Liver (tissue), 9 donors: Measurements from ENCODE around the gene BGN. TPM values are rescaled to one million over a fixed set of nuclear protein-coding genes. Genes with fewer than 3 reads are reported as not detected.

ENCODE experiments used
- DNase-seq: peaks from one replicate; pipeline ENCODE4 v3.0.0-alpha.2; 2017; ENCODE audit warnings: low spot score
- H3K27ac ChIP-seq, 2 donors: one replicate each; pipeline ENCODE4 v1.7.0; 2013; ENCODE audit warnings: inconsistent platforms in 2 of 2, low read length in 2 of 2, control low read depth in 1 of 2, low read depth in 1 of 2, mild to moderate bottlenecking in 1 of 2
- H3K27me3 ChIP-seq, 4 donors: one replicate each; pipeline versions ENCODE4 v1.6.1 to v1.7.0; 2013; ENCODE audit warnings: low read length in 3 of 4, inconsistent platforms in 1 of 4, mild to moderate bottlenecking in 1 of 4, moderate library complexity in 1 of 4; ENCODE audit not compliant: control insufficient read depth in 4 of 4, insufficient read depth in 4 of 4
- H3K36me3 ChIP-seq, 4 donors: one replicate each; pipeline versions ENCODE4 v1.6.1 to v1.7.0; 2013; ENCODE audit warnings: low read length in 3 of 4, mild to moderate bottlenecking in 3 of 4, low read depth in 1 of 4, moderate library complexity in 1 of 4; ENCODE audit not compliant: control insufficient read depth in 4 of 4, insufficient read depth in 3 of 4
- H3K4me1 ChIP-seq, 4 donors: one replicate each; pipeline versions ENCODE4 v1.6.1 to v1.7.0; 2013; ENCODE audit warnings: low read length in 3 of 4, mild to moderate bottlenecking in 3 of 4, moderate library complexity in 1 of 4; ENCODE audit not compliant: control insufficient read depth in 4 of 4, insufficient read depth in 4 of 4
- H3K4me3 ChIP-seq, 3 donors: one replicate each; pipeline versions ENCODE4 v1.6.1 to v1.7.0; 2013; ENCODE audit warnings: low read length in 3 of 3, control low read depth in 1 of 3, low read depth in 1 of 3, mild to moderate bottlenecking in 1 of 3
- H3K9ac ChIP-seq, 2 donors: one replicate each; pipeline ENCODE4 v1.7.0; 2013; ENCODE audit warnings: low read length in 2 of 2, mild to moderate bottlenecking in 2 of 2, moderate library complexity in 2 of 2, control low read depth in 1 of 2, low read depth in 1 of 2
- H3K9me3 ChIP-seq, 4 donors: one replicate each; pipeline versions ENCODE4 v1.6.1 to v1.7.0; 2013; ENCODE audit warnings: low read length in 3 of 4; ENCODE audit not compliant: control insufficient read depth in 4 of 4
- ATF3 ChIP-seq: IDR thresholded peaks from 2 replicates; pipeline ENCODE4 v1.6.1; 2016; ENCODE audit warnings: antibody characterized with exemption
- EGR1 ChIP-seq, 2 donors: IDR thresholded peaks; 2 replicates each; pipeline ENCODE4 v1.6.1; 2016 to 2018; ENCODE audit warnings: antibody characterized with exemption in 2 of 2, low read depth in 2 of 2
- FOXA2 ChIP-seq: IDR thresholded peaks from 2 replicates; pipeline ENCODE4 v1.6.1; 2016; ENCODE audit warnings: antibody characterized with exemption
- GABPA ChIP-seq, 2 donors: IDR thresholded peaks in 1 of 2; conservative IDR thresholded peaks in 1 of 2; 2 replicates each; pipeline ENCODE4 v1.6.1; 2016; ENCODE audit warnings: antibody characterized with exemption in 2 of 2, mild to moderate bottlenecking in 1 of 2, moderate library complexity in 1 of 2
- HNF4G ChIP-seq: IDR thresholded peaks from 2 replicates; pipeline ENCODE4 v1.6.1; 2016; ENCODE audit warnings: antibody characterized with exemption
- JUND ChIP-seq, 2 donors: IDR thresholded peaks; 2 replicates each; pipeline ENCODE4 v1.6.1; 2016; ENCODE audit warnings: antibody characterized with exemption in 2 of 2
- MAX ChIP-seq: IDR thresholded peaks from 2 replicates; pipeline ENCODE4 v1.6.1; 2016; ENCODE audit warnings: antibody characterized with exemption
- NR2F2 ChIP-seq: IDR thresholded peaks from 2 replicates; pipeline ENCODE4 v1.6.1; 2016; ENCODE audit warnings: antibody characterized with exemption
- RAD21 ChIP-seq, 2 donors: IDR thresholded peaks; 2 replicates each; pipeline ENCODE4 v1.6.1; 2016; ENCODE audit warnings: antibody characterized with exemption in 2 of 2, mild to moderate bottlenecking in 2 of 2
- REST ChIP-seq: IDR thresholded peaks from 2 replicates; pipeline ENCODE4 v1.6.1; 2016; ENCODE audit warnings: antibody characterized with exemption, mild to moderate bottlenecking
- RXRA ChIP-seq, 2 donors: IDR thresholded peaks; 2 replicates each; pipeline ENCODE4 v1.6.1; 2017 to 2018; ENCODE audit warnings: antibody characterized with exemption in 2 of 2, mild to moderate bottlenecking in 1 of 2
- SP1 ChIP-seq: IDR thresholded peaks from 2 replicates; pipeline ENCODE4 v1.6.1; 2018; ENCODE audit warnings: antibody characterized with exemption, mild to moderate bottlenecking
- TAF1 ChIP-seq: conservative IDR thresholded peaks from 2 replicates; pipeline ENCODE4 v1.6.1; 2016; ENCODE audit warnings: antibody characterized with exemption, mild to moderate bottlenecking
- YY1 ChIP-seq: IDR thresholded peaks from 2 replicates; pipeline ENCODE4 v1.6.1; 2016; ENCODE audit warnings: antibody characterized with exemption, mild to moderate bottlenecking
- WGBS: extraction: QIAGEN DNeasy Blood & Tissue Kit; methylation state at CpG from one replicate; pipeline ENCODE4 v1.1.7; 2013; 5-methylcytosine and 5-hydroxymethylcytosine counted together
- polyA plus RNA-seq, 2 donors: library from polyadenylated mRNA; stranded (reverse) in 1 of 2; unstranded in 1 of 2; fragments of 200-250 nt in 1 of 2; fragments of >200 nt in 1 of 2; fragmentation: Nextera tagmentation in 1 of 2; extraction: Ambion mirVana in 1 of 2; gene quantifications; one replicate each; pipeline versions ENCODE4 v1.2.1 to v1.2.3, GENCODE V29; 2013 to 2015
- total RNA-seq, 2 donors: library from RNA; depleted of rRNA; stranded (reverse); fragments of >200 nt; gene quantifications; one replicate each; pipeline ENCODE4 v1.2.3, GENCODE V29; 2014
- TF ChIP-seq, protein P1 (sequence below): IDR thresholded peaks from 2 replicates; pipeline ENCODE4 v1.6.1; 2016; ENCODE audit warnings: antibody characterized with exemption
- TF ChIP-seq, protein P2 (sequence below): fragments of 150-350 bp; IDR thresholded peaks from 2 replicates; pipeline ENCODE4 v1.5.1; 2017; ENCODE audit warnings: improper control_type of control experiment, low read depth, low read length; ENCODE audit not compliant: missing input control
- donor health status: healthy.
- donor health status: healthy.
- donor health status: healthy.
- donor health status: healthy.
- donor health status: healthy.

Gene BGN
- total and polyA plus RNA-seq, 4 donors, result 11.7 to 131 (median 44.8) TPM

DNA sequence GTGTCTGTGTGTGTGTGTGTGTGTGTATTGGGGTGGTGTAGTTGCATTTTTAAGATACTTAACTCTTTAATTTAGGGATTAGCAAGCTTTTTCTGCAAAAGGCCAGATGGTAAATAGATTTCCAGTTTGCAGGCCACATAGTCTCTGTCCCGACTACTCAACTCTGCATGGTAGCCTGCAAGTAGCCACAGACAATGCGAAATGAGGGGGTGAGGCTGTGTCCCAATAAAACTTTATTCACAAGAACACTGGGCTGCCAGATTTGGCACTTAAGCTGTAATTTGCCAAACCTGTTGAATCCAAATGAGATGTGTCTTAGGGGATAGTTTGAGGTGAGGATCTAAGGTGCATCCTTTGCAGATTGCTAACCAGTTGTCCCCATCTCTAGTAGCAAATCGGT, 29.5 kb downstream of the BGN start:
- H3K27me3 ChIP-seq, result peaks cover 0 to 4% (median 0%) of the 10 kb centered on the region in 4 donors
- WGBS, result 88% methylated on average over 3 of the region's 3 CpGs
- H3K9me3 ChIP-seq, result no peaks in the 10 kb centered on the region
- H3K4me3 ChIP-seq, result no peak overlapping the region
- no peaks in the 10 kb centered on the region for H3K36me3 ChIP-seq
- DNase-seq, result no peak
- H3K4me1 ChIP-seq, result no peaks in the 10 kb centered on the region
- TF ChIP-seq HNF4G (no peak), JUND (IDR thresholded peaks at IDR 0.05) (no peak), RXRA (IDR thresholded peaks at IDR 0.05) (no peak), RAD21 (IDR thresholded peaks at IDR 0.05) (no peak), REST (no peak), ATF3 (no peak), GABPA (IDR thresholded peaks at IDR 0.05 in 1 of 2, conservative IDR thresholded peaks at IDR 0.05 in 1 of 2) (no peak), EGR1 (IDR thresholded peaks at IDR 0.05; ENCODE audit: low read depth in 2 of 2) (no peak)
- TF ChIP-seq, protein P1, sequence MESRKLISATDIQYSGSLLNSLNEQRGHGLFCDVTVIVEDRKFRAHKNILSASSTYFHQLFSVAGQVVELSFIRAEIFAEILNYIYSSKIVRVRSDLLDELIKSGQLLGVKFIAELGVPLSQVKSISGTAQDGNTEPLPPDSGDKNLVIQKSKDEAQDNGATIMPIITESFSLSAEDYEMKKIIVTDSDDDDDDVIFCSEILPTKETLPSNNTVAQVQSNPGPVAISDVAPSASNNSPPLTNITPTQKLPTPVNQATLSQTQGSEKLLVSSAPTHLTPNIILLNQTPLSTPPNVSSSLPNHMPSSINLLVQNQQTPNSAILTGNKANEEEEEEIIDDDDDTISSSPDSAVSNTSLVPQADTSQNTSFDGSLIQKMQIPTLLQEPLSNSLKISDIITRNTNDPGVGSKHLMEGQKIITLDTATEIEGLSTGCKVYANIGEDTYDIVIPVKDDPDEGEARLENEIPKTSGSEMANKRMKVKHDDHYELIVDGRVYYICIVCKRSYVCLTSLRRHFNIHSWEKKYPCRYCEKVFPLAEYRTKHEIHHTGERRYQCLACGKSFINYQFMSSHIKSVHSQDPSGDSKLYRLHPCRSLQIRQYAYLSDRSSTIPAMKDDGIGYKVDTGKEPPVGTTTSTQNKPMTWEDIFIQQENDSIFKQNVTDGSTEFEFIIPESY, result no peak
- H3K27ac ChIP-seq, result no peak overlapping the region
- H3K9ac ChIP-seq, result no peak overlapping the region

- Histone ChIP-seq H3K9ac (no peak overlapping the region), H3K36me3 (no peaks in the 10 kb centered on the region), H3K27ac (no peak overlapping the region), H3K27me3 (peaks cover 0 to 4% (median 0%) of the 10 kb centered on the region in 4 donors), H3K9me3 (no peaks in the 10 kb centered on the region), H3K4me3 (no peak overlapping the region), H3K4me1 (no peaks in the 10 kb centered on the region)
- TF ChIP-seq ATF3 (no peak), HNF4G (no peak), SP1 (no peak), MAX (no peak), RAD21 (IDR thresholded peaks at IDR 0.05) (no peak), TAF1 (no peak)
- WGBS, result 92% methylated on average over 6 of the region's 6 CpGs
- DNase-seq, result no peak
These were observed 30.7 kb downstream of the BGN start for GRCh38 chrX:153525451-153525850.

DNA sequence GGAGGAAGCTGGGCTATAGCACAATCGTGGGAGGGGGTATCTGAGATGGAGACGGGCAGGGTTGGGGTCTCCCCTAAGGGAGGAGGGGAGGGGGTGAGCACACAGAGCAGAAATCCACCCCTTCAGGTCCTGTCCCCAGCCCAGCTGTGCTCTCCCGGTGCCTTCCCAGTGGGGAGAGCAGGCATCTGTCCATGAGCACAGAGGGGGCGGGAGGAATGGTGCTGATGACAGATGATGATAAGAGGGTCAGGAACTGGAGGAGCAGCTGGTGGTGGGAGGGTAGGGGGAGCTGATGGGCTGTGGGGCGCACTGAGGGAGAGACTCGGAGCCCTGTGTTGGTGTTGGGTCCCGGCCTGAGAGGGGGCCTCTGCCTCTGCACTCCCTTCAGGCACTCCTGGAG, 31.3 kb downstream of the BGN start:
- H3K27me3 ChIP-seq, result peaks cover 0 to 4% (median 0%) of the 10 kb centered on the region in 4 donors
- no peaks in the 10 kb centered on the region for H3K36me3 ChIP-seq
- no peak overlapping the region for H3K9ac ChIP-seq
- DNase-seq, result no peak
- H3K4me1 ChIP-seq, result no peaks in the 10 kb centered on the region
- no peak overlapping the region for H3K4me3 ChIP-seq
- H3K27ac ChIP-seq, result no peak overlapping the region
- H3K9me3 ChIP-seq, result no peaks in the 10 kb centered on the region
- WGBS, result 72% methylated on average over 7 of the region's 7 CpGs
- TF ChIP-seq, protein P1, result no peak
- no peak for TF ChIP-seq NR2F2
- TF ChIP-seq ATF3, result no peak
- no peak for TF ChIP-seq SP1
- TF ChIP-seq YY1, result no peak
- no peak for TF ChIP-seq HNF4G
- no peak for TF ChIP-seq RAD21 (IDR thresholded peaks at IDR 0.05)
- no peak for TF ChIP-seq TAF1
- TF ChIP-seq JUND (IDR thresholded peaks at IDR 0.05), result no peak
- TF ChIP-seq MAX, result no peak
- no peak for TF ChIP-seq EGR1 (IDR thresholded peaks at IDR 0.05; ENCODE audit: low read depth in 2 of 2)
- TF ChIP-seq FOXA2, result no peak
- TF ChIP-seq, protein P2, sequence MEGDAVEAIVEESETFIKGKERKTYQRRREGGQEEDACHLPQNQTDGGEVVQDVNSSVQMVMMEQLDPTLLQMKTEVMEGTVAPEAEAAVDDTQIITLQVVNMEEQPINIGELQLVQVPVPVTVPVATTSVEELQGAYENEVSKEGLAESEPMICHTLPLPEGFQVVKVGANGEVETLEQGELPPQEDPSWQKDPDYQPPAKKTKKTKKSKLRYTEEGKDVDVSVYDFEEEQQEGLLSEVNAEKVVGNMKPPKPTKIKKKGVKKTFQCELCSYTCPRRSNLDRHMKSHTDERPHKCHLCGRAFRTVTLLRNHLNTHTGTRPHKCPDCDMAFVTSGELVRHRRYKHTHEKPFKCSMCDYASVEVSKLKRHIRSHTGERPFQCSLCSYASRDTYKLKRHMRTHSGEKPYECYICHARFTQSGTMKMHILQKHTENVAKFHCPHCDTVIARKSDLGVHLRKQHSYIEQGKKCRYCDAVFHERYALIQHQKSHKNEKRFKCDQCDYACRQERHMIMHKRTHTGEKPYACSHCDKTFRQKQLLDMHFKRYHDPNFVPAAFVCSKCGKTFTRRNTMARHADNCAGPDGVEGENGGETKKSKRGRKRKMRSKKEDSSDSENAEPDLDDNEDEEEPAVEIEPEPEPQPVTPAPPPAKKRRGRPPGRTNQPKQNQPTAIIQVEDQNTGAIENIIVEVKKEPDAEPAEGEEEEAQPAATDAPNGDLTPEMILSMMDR, result no peak
